Right cardiac atrium (tissue), 5 donors: ENCODE results near the gene SLC41A3. TPM values are rescaled to one million over a fixed set of nuclear protein-coding genes. Genes with fewer than 3 reads are reported as not detected.
A peak's percentile ranks its signal among the peaks of the same experiment; 100 is the strongest.
"Not testable (repeated sequence)": the region's sequence is repeated elsewhere in the genome, so short reads cannot be mapped to it uniquely, and the experiment has no call there.

ENCODE experiments used
- ATAC-seq, 2 donors: fragments of 200-7000 bp; cut with Tn5 transposase; one replicate each; pipeline versions ENCODE4 v1.8.0 to v1.9.1; 2020; ENCODE audit warnings: moderate library complexity in 2 of 2, mild to moderate bottlenecking in 1 of 2
- DNase-seq, 3 donors: peaks; one replicate each; pipeline ENCODE4 v3.0.0-alpha.2; 2020
- H3K27ac ChIP-seq: one replicate; pipeline ENCODE4 v1.5.1; 2013; ENCODE audit warnings: mild to moderate bottlenecking, low read length, control low read depth, moderate library complexity
- H3K27me3 ChIP-seq: one replicate; pipeline ENCODE4 v1.6.1; 2013; ENCODE audit not compliant: control insufficient read depth, insufficient read depth
- H3K4me1 ChIP-seq: one replicate; pipeline ENCODE4 v1.6.1; 2013; ENCODE audit warnings: low read length; ENCODE audit not compliant: control insufficient read depth, insufficient read depth
- H3K4me3 ChIP-seq: one replicate; pipeline ENCODE4 v1.5.1; 2013; ENCODE audit warnings: low read length, control low read depth
- H3K9me3 ChIP-seq: one replicate; pipeline ENCODE4 v1.6.1; 2013; ENCODE audit warnings: low read length; ENCODE audit not compliant: control insufficient read depth
- WGBS: extraction: QIAGEN DNeasy Blood & Tissue Kit; methylation state at CpG from one replicate; pipeline ENCODE4 v1.1.7; 2013; 5-methylcytosine and 5-hydroxymethylcytosine counted together
- intact Hi-C, 4 donors: fragments of 100-400 bp; cut with DNase I; formaldehyde crosslinking; loops; one replicate each; pipeline versions ENCODE4 v1.11.0 to v1.14.0; 2022 to 2023
- polyA plus RNA-seq: library from polyadenylated mRNA; stranded (reverse); fragments of 200-250 nt; gene quantifications from one replicate; pipeline ENCODE4 v1.2.3, GENCODE V29; 2013
- total RNA-seq, 4 donors: library from RNA; stranded (reverse); fragmentation: NEBNext Ultra II Directional; extraction: Animal tissue kit (Norgen Biotek cat#: 25700); gene quantifications; one replicate each; pipeline ENCODE4 v1.2.1, GENCODE V29; 2021
- donor health status: healthy with polysubstance abuse.
- donor health status: DM: no; HTN: yes; CAD: no.
- donor health status: DM: no; HTN: no; CAD: no.
- donor health status: DM: no; HTN: yes; CAD: no; lungs with severe emphysema.
- donor health status: DM: yes; HTN: yes; CAD: no.

SLC41A3 gene
- total and polyA plus RNA-seq, 5 donors, result 25.6 to 38.9 (median 36.9) TPM

- Histone ChIP-seq H3K27ac (no peak overlapping the region), H3K27me3 (no peaks in the 10 kb centered on the region), H3K4me1 (peaks cover 8% of the 10 kb centered on the region), H3K9me3 (no peaks in the 10 kb centered on the region), H3K4me3 (no peak overlapping the region)
- intact Hi-C loops, result no loop called here
- DNase-seq (no peak), ATAC-seq (no peak)
These were observed 13.9 kb upstream of the SLC41A3 start for GRCh38 chr3:126097801-126098200.

- 90% methylated on average over 6 of the region's 6 CpGs for WGBS
- H3K4me1 ChIP-seq, H3K9me3 ChIP-seq, intact Hi-C loops, H3K27me3 ChIP-seq, H3K4me3 ChIP-seq, DNase-seq, ATAC-seq, H3K27ac ChIP-seq: not testable (repeated sequence)
These were observed 12.3 kb upstream of the SLC41A3 start for GRCh38 chr3:126096274-126096673.

DNA sequence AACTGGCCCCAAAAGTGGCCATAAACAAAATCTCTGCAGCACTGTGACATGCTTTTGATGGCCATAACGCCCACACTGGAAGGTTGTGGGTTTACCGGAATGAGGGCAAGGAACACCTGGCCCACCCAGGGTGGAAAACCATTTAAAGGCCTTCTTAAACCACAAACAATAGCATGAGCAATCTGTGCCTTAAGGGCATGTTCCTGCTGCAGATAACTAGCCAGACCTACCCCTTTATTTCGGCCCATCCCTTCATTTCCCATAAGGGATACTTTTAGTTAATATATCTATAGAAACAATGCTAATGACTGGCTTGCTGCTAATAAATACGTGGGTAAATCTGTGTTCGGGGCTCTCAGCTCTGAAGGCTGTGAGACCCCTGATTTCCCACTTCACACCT is 8.2 kb upstream of the SLC41A3 start:
- ATAC-seq, H3K9me3 ChIP-seq, intact Hi-C loops, H3K27ac ChIP-seq, DNase-seq, H3K27me3 ChIP-seq, H3K4me3 ChIP-seq, H3K4me1 ChIP-seq: not testable (repeated sequence)
- 93% methylated on average over 5 of the region's 5 CpGs for WGBS

- no peaks in the 10 kb centered on the region for H3K27me3 ChIP-seq
- no peak overlapping the region for H3K4me3 ChIP-seq
- no peak overlapping the region for H3K27ac ChIP-seq
- WGBS, result 92% methylated on average over 1 of the region's 1 CpG
- ATAC-seq (no peak), DNase-seq (no peak)
- H3K4me1 ChIP-seq, result no peaks in the 10 kb centered on the region
- H3K9me3 ChIP-seq, result no peaks in the 10 kb centered on the region
- intact Hi-C loops, result no loop called here
These were observed 3.7 kb upstream of the SLC41A3 start for GRCh38 chr3:126087552-126088175.

GRCh38 chr3:126085841-126086240 is 1.9 kb upstream of the SLC41A3 start:
- no peaks in the 10 kb centered on the region for H3K4me1 ChIP-seq
- no peak for ATAC-seq
- no peak overlapping the region for H3K27ac ChIP-seq
- no peak overlapping the region for H3K4me3 ChIP-seq
- 93% methylated on average over 2 of the region's 2 CpGs for WGBS
- no peak for DNase-seq
- intact Hi-C loops, result no loop called here
- no peaks in the 10 kb centered on the region for H3K9me3 ChIP-seq
- H3K27me3 ChIP-seq, result no peaks in the 10 kb centered on the region

DNA sequence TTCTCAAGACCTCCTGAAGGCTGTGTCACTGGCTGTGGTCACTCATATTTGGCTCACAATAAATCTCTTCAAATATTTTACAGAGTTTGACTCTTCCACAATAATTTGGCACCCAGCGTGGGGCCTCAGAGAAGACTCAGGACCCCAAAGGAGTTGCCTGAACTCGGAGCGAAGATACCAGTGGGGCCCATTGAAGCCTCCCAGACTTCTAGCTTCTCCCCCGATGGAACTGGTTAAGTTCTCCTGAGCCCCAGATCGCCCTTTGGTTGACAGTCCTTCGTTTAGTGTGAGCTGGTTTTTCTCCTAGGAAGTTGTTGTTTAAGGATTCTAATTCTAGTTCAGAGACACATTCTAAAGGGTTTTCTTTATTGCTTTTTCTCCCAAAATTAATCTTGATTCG is 1.4 kb upstream of the SLC41A3 start:
- no peaks in the 10 kb centered on the region for H3K9me3 ChIP-seq
- H3K4me3 ChIP-seq, result no peak overlapping the region
- WGBS, result 95% methylated on average over 7 of the region's 7 CpGs
- H3K4me1 ChIP-seq, result no peaks in the 10 kb centered on the region
- H3K27me3 ChIP-seq, result no peaks in the 10 kb centered on the region
- ATAC-seq (no peak), DNase-seq (no peak)
- intact Hi-C loops, result no loop called here
- no peak overlapping the region for H3K27ac ChIP-seq

- intact Hi-C loops, result loop anchor here in 1 of 4 donors (5.0 kb wide), 1 partner anchor 92 kb away; no protein-coding TSS in a partner anchor
- no peak overlapping the region for H3K27ac ChIP-seq
- no peaks in the 10 kb centered on the region for H3K4me1 ChIP-seq
- ATAC-seq (no peak), DNase-seq (no peak)
- no peaks in the 10 kb centered on the region for H3K9me3 ChIP-seq
- peak overlapping the region; percentile 89 for H3K4me3 ChIP-seq
- no peaks in the 10 kb centered on the region for H3K27me3 ChIP-seq
- WGBS, result 67% methylated on average over 5 of the region's 5 CpGs
These were observed 850 bp upstream of the SLC41A3 start for GRCh38 chr3:126084768-126085180.

DNA sequence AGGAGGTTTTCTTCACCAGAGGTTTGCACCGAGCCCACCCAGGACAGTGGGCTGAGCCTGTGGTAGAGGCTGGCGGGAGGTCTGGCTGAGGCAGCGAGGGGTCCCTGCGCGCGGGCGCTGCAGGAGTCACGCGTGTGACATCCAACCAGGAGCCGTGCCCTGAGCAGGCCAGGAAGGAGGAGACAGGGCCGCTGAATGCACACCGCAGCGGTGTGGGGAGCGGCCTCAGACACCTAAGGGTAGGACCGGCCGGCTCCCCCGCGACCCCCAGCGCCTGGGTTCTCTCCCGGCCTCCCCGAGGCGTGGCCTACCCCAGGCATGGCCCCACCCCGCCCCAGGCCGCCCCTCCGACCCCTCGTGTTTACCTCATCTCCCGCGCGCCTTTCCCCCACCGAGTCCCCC is 412 bp downstream of the SLC41A3 start:
- Histone ChIP-seq H3K4me1 (no peaks in the 10 kb centered on the region), H3K27ac (peak overlapping the region; percentile 4), H3K9me3 (no peaks in the 10 kb centered on the region), H3K27me3 (no peaks in the 10 kb centered on the region), H3K4me3 (peak overlapping the region; percentile 89)
- ATAC-seq (peak; percentile 73 to 79), DNase-seq (peak in 2 of 3 donors; percentile 56 to 83)
- under 1% methylated on average over 30 of the region's 30 CpGs for WGBS
- intact Hi-C loops, result loop anchor here in 1 of 4 donors (5.0 kb wide), 1 partner anchor 91 kb away; no protein-coding TSS in a partner anchor

- no peaks in the 10 kb centered on the region for H3K27me3 ChIP-seq
- 39% methylated on average over 3 of the region's 3 CpGs for WGBS
- no peak for DNase-seq
- H3K4me3 ChIP-seq, result peak overlapping the region; percentile 89
- intact Hi-C loops, result loop anchor here in 1 of 4 donors (5.0 kb wide), 1 partner anchor 91 kb away; no protein-coding TSS in a partner anchor
- H3K4me1 ChIP-seq, result no peaks in the 10 kb centered on the region
- no peaks in the 10 kb centered on the region for H3K9me3 ChIP-seq
- no peak overlapping the region for H3K27ac ChIP-seq
- ATAC-seq, result no peak
These were observed 832 bp downstream of the SLC41A3 start for GRCh38 chr3:126083138-126083445.

- intact Hi-C loops, result loop anchor here in 1 of 4 donors (5.0 kb wide), 1 partner anchor 90 kb away; no protein-coding TSS in a partner anchor
- H3K4me1 ChIP-seq, result no peaks in the 10 kb centered on the region
- no peak overlapping the region for H3K27ac ChIP-seq
- H3K27me3 ChIP-seq, result no peaks in the 10 kb centered on the region
- no peaks in the 10 kb centered on the region for H3K9me3 ChIP-seq
- no peak for ATAC-seq
- no peak overlapping the region for H3K4me3 ChIP-seq
- 94% methylated on average over 15 of the region's 15 CpGs for WGBS
- DNase-seq, result peak in 1 of 3 donors; percentile 52
These were observed 1.4 kb downstream of the SLC41A3 start for GRCh38 chr3:126082362-126083137.

GRCh38 chr3:126081618-126082361 is 2.1 kb downstream of the SLC41A3 start:
- WGBS, result 80% methylated on average over 9 of the region's 9 CpGs
- H3K4me1 ChIP-seq, result no peaks in the 10 kb centered on the region
- H3K9me3 ChIP-seq, result no peaks in the 10 kb centered on the region
- H3K27ac ChIP-seq, result no peak overlapping the region
- ATAC-seq, result no peak
- intact Hi-C loops, result loop anchor here in 1 of 4 donors (5.0 kb wide), 1 partner anchor 89 kb away; no protein-coding TSS in a partner anchor
- H3K4me3 ChIP-seq, result no peak overlapping the region
- DNase-seq, result peak in 2 of 3 donors; percentile 55 to 66
- no peaks in the 10 kb centered on the region for H3K27me3 ChIP-seq
